Activated CD8-positive, alpha-beta memory T cell treated with anti-CD3 and anti-CD28 coated beads for 1 hour (primary cell): ENCODE measurements around the gene TMEM9.

ENCODE experiments used
- DNase-seq, 2 donors: peaks; one replicate each; pipeline ENCODE4 v3.0.0-alpha.2; 2020; ENCODE audit warnings: low read depth in 1 of 2; ENCODE audit errors: extremely low read depth in 1 of 2

TMEM9 gene

GRCh38 chr1:201110138-201110537, 44.1 kb downstream of the TMEM9 start:
- DNase-seq, result no peak

DNA sequence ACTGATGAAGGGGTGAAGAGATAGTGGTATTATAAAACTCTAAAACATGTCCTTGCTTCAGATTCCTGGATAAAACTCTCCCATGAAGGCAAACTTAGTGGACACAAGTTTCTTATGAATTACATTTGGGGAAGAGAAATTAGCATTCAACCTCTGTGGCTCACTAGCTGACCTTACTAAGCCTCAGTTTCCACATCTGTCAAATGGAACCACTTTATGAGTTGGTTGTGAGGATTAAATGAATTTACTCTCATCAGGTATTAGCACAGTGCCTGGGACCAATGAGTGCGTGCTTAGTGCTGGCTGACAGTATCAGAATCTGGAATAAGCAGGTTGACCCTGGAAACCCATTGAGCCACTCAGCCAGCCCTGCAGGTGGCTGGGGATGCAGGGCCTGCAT, 44.6 kb downstream of the TMEM9 start:
- no peak for DNase-seq

DNA sequence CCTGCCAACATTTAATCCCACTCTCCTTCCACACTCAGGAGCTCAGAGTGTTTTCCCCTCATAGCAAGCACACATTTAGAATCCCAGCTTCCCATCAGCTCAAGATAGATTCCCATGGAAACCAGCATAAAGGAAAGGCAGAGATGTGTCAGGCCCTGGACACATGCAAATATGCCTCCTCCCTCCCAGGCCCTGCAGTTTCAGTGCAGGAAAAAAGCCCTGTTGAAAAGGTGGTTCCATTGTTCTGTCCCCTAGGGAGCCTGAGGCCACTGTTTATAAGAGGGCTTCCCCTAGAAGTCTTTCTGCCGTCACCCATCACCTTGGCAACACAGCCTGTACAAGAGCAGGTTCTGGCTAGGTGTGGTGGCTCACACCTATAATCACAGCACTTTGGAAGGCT, 45.7 kb downstream of the TMEM9 start:
- no peak for DNase-seq

GRCh38 chr1:201105688-201106087, 48.6 kb downstream of the TMEM9 start:
- no peak for DNase-seq

- DNase-seq, result no peak
These were observed 50.1 kb downstream of the TMEM9 start for GRCh38 chr1:201104141-201104540.

GRCh38 chr1:201103666-201104065, 50.6 kb downstream of the TMEM9 start:
- no peak for DNase-seq

GRCh38 chr1:201100169-201100930, 53.9 kb downstream of the TMEM9 start:
- no peak for DNase-seq

- no peak for DNase-seq
These were observed 55.1 kb downstream of the TMEM9 start for GRCh38 chr1:201098992-201099677.

DNA sequence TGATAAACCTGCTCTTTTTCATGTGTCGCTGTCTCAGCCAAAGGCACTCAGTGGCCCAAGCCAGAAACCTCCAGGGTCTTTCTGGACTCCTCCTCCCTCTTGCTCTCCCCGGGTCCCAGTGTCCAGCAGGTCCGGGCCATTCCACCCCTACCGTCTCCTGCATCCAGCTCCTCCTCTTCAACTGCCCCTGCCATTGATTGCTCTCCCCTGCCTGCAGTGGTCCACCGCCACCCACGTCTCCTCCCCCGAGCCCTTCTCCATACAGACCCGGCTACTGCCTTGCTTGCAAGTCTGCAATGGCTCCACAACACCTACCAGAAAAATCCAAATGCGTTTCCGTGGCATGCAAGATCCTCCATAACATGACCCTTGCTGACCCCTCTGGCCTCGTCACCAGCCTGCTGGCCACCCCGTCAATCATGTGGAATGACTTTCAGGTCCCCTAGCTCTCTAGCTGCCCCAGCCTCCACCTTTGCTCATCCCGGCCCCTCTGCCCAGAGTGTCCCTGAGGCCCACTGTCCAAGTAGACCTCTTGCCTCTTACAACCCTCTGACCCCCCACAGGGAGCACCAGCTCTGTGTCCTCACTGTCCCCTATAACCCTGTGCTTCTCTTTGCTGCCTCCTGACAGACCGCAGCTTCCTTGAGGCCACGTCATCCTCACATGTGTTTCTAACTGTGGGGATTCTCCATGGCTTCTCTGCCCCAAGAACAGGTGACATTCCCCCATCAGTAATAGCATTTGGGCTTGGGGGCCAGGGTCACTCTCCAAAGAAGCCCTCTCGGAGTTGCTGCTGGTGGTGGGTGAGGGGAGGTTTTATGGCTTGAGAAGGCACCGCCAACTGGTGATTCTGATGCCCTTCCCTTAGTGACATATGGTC, 57.1 kb downstream of the TMEM9 start:
- DNase-seq, result no peak

- no peak for DNase-seq
These were observed 58.2 kb downstream of the TMEM9 start for GRCh38 chr1:201096041-201096461.

DNA sequence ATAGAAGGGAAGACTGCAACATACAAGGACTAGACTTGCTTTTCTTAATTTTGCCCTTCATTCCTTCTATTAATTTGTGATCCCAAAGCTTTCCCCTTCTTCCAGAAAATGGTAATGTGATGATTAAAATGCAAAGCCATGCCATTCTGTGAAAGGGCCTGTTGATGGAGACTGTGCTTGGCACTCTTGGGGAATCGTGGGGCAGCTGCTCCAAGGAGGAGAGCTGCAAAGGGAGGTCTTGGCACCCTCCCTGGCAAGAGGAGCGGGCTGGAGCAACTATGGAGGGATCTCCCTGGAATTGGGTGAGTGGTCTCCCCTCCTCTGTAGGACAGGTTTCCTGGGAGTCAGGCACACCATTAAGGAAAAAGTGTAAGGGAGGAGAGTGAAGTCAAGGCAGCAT, 58.7 kb downstream of the TMEM9 start:
- no peak for DNase-seq

GRCh38 chr1:201094832-201095231, 59.4 kb downstream of the TMEM9 start:
- no peak for DNase-seq

- DNase-seq, result no peak
These were observed 60.3 kb downstream of the TMEM9 start for GRCh38 chr1:201093962-201094361.

DNA sequence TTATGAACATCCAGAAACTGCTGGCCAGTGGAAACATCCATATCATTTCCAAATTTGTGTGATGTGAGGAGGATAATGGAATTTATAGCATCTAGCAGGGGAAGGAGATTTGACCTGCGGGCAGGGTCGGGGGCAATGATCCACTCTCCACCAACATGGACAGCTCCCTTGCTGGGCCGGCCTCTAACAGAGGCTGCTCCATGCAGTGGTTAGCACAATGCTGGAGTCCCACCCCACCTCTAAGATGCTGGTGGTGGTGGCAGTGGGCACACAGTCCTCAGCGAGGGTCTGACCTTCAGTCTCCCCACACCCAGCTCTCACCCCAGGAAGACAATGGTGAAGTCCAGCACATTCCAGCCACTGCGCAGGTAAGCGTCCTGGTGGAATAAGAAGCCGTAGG, 60.7 kb downstream of the TMEM9 start:
- DNase-seq, result no peak

GRCh38 chr1:201092738-201093137, 61.5 kb downstream of the TMEM9 start:
- no peak for DNase-seq

GRCh38 chr1:201091256-201091655, 63.0 kb downstream of the TMEM9 start:
- no peak for DNase-seq

GRCh38 chr1:201090541-201090940, 63.7 kb downstream of the TMEM9 start:
- DNase-seq, result no peak

- no peak for DNase-seq
These were observed 64.7 kb downstream of the TMEM9 start for GRCh38 chr1:201089596-201089995.

DNA sequence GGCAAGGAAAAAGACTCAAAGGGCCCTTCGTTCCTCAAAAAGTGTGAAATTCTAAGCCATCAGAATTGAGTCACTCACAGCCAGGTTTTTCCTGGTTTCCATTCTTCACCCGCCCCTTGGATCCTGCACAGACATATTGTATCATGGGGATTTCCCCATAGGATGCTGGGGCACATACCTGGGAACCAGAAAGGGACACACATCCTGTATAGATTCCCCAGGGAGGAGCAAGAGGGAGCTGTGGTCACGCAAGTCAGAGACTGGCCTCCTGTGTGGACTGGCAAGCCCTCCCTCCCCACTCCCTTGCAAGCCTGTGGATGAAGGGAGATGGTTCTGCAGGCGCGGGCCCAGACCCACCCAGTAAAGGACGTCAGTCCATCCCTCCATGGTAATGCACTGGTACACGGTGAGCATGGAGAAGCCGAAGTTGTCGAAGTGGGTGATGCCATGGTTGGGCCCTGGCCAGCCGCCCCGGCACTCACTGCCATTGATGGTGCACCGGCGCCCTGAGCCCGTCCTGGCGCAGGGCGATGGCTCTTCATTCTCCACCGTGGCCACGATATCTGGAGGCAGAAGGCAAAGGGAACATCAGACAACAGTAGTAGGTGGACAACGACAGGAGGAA, 65.3 kb downstream of the TMEM9 start:
- DNase-seq, result no peak

DNA sequence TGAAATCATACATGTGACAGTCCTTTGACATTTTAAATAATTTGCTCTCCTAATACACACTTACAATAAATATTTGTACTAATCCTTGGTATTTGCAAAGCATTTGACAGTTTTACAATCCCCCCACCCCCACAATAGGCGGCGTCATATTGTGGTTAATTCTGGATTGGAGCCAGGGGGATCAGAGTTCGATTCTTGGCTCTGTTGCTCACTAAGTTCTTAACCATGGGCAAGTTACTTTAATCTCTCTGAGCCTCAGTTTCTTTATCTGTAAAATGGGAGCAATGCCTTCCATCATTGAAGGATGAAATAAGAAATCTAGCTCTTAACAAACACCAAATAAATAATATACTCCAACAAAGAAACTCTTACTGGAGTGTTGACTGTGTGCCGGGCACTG, 65.9 kb downstream of the TMEM9 start:
- no peak for DNase-seq
